ENCODE data around the gene HIVEP3. TPM values are rescaled to one million over a fixed set of nuclear protein-coding genes. Genes with fewer than 3 reads are reported as not detected.

The HIVEP3 gene
- total and polyA plus RNA-seq, 2 donors (not counting 1 experiment from before 2014, with no cell fraction given), result 2.0 to 5.1 TPM

- Mint-ChIP-seq H3K27ac (no peak overlapping the region), H3K4me3 (no peak overlapping the region), H3K4me1 (peaks cover 2% of the 10 kb centered on the region), H3K9me3 (ENCODE audit: insufficient read depth) (no peaks in the 10 kb centered on the region), H3K27me3 (no peaks in the 10 kb centered on the region)
- H2AFZ ChIP-seq (ENCODE audit: insufficient read depth, low read depth, low read length, poor library complexity, severe bottlenecking), result no peak overlapping the region
- no peak overlapping the region for H3K4me3 ChIP-seq (ENCODE audit: control extremely low read depth in 1 of 5, extremely low read depth in 1 of 5, insufficient read depth in 1 of 5, low read depth in 2 of 5, low read length in 4 of 5)
- H3K4me1 ChIP-seq (ENCODE audit: control insufficient read depth in 2 of 2, insufficient read depth in 2 of 2, low read length in 2 of 2), result no peaks in the 10 kb centered on the region
- 64% methylated on average over 3 of the region's 6 CpGs for WGBS (ENCODE audit: insufficient coverage)
- no peaks in the 10 kb centered on the region for H3K79me2 ChIP-seq (ENCODE audit: control insufficient read depth, insufficient read depth, low read length)
- TF ChIP-seq EZH2 (IDR thresholded peaks at IDR 0.05; ENCODE audit: borderline replicate concordance, insufficient read depth, low read depth, low read length, poor library complexity, severe bottlenecking) (no peak), CTCF (IDR thresholded peaks at IDR 0.05) (no peak)
- ChIA-PET CTCF (interaction anchor here (1.0 to 1.3 kb wide), 3 partner anchors 9 to 300 kb away, joined by 3 to 5 read pairs (median 4); no protein-coding TSS in a partner anchor), POLR2A (no interaction called here)
- DNase-seq (no peak), ATAC-seq (ENCODE audit: low read depth) (no peak)
- no peak overlapping the region for H3K4me2 ChIP-seq (replicated peaks; ENCODE audit: low read depth, low read length, poor library complexity, severe bottlenecking)
- intact Hi-C loops (cut with micrococcal nuclease), result no loop called here
- no peaks in the 10 kb centered on the region for H3K36me3 ChIP-seq (replicated peaks in 1 of 2; ENCODE audit: control extremely low read depth in 1 of 2, control insufficient read depth in 1 of 2, extremely low read depth in 1 of 2, insufficient read depth in 2 of 2, low read length in 1 of 2)
- H3K9ac ChIP-seq (ENCODE audit: low read length), result no peak overlapping the region
- no peaks in the 10 kb centered on the region for H3K27me3 ChIP-seq (replicated peaks in 1 of 4; ENCODE audit: control extremely low read depth in 1 of 4, control insufficient read depth in 3 of 4, insufficient read depth in 4 of 4, low read length in 3 of 4)
- no peak overlapping the region for H3K27ac ChIP-seq (ENCODE audit: low read length in 2 of 2)
- H3K9me3 ChIP-seq (ENCODE audit: control extremely low read depth in 1 of 3, control insufficient read depth in 2 of 3, insufficient read depth in 1 of 3, low read length in 2 of 3), result no peaks in the 10 kb centered on the region
- H4K20me1 ChIP-seq (ENCODE audit: control insufficient read depth, insufficient read depth, low read length, poor library complexity, severe bottlenecking), result no peaks in the 10 kb centered on the region
Observed at GRCh38 chr1:41874151-41874719, 44.5 kb downstream of the HIVEP3 start.

- no peak overlapping the region for H3K9ac ChIP-seq (ENCODE audit: low read length)
- Mint-ChIP-seq H3K9me3 (ENCODE audit: insufficient read depth) (no peaks in the 10 kb centered on the region), H3K4me1 (peaks cover 17% of the 10 kb centered on the region), H3K27me3 (no peaks in the 10 kb centered on the region), H3K4me3 (no peak overlapping the region), H3K27ac (no peak overlapping the region)
- H4K20me1 ChIP-seq (ENCODE audit: control insufficient read depth, insufficient read depth, low read length, poor library complexity, severe bottlenecking), result no peaks in the 10 kb centered on the region
- H3K9me3 ChIP-seq (ENCODE audit: control extremely low read depth in 1 of 3, control insufficient read depth in 2 of 3, insufficient read depth in 1 of 3, low read length in 2 of 3), result no peaks in the 10 kb centered on the region
- intact Hi-C loops (cut with micrococcal nuclease), result no loop called here
- H3K4me3 ChIP-seq (ENCODE audit: control extremely low read depth in 1 of 5, extremely low read depth in 1 of 5, insufficient read depth in 1 of 5, low read depth in 2 of 5, low read length in 4 of 5), result no peak overlapping the region
- H3K4me1 ChIP-seq (ENCODE audit: control insufficient read depth in 2 of 2, insufficient read depth in 2 of 2, low read length in 2 of 2), result peaks cover 7 to 10% of the 10 kb centered on the region in 2 donors
- H3K36me3 ChIP-seq (replicated peaks in 1 of 2; ENCODE audit: control extremely low read depth in 1 of 2, control insufficient read depth in 1 of 2, extremely low read depth in 1 of 2, insufficient read depth in 2 of 2, low read length in 1 of 2), result no peaks in the 10 kb centered on the region
- H2AFZ ChIP-seq (ENCODE audit: insufficient read depth, low read depth, low read length, poor library complexity, severe bottlenecking), result no peak overlapping the region
- H3K4me2 ChIP-seq (replicated peaks; ENCODE audit: low read depth, low read length, poor library complexity, severe bottlenecking), result no peak overlapping the region
- ChIA-PET CTCF (interaction anchor here (1.5 kb wide), 1 partner anchor 297 kb away, joined by 6 read pairs; no protein-coding TSS in a partner anchor), POLR2A (no interaction called here)
- no peaks in the 10 kb centered on the region for H3K27me3 ChIP-seq (replicated peaks in 1 of 4; ENCODE audit: control extremely low read depth in 1 of 4, control insufficient read depth in 3 of 4, insufficient read depth in 4 of 4, low read length in 3 of 4)
- H3K79me2 ChIP-seq (ENCODE audit: control insufficient read depth, insufficient read depth, low read length), result no peaks in the 10 kb centered on the region
- ATAC-seq (ENCODE audit: low read depth) (no peak), DNase-seq (no peak)
- TF ChIP-seq CTCF (IDR thresholded peaks at IDR 0.05) (no peak), EZH2 (IDR thresholded peaks at IDR 0.05; ENCODE audit: borderline replicate concordance, insufficient read depth, low read depth, low read length, poor library complexity, severe bottlenecking) (no peak)
- 85% methylated on average over 3 of the region's 4 CpGs for WGBS (ENCODE audit: insufficient coverage)
- H3K27ac ChIP-seq (ENCODE audit: low read length in 2 of 2), result no peak overlapping the region
Observed at GRCh38 chr1:41872074-41872473, 46.6 kb downstream of the HIVEP3 start.
